Fibroblast of lung (primary cell): ENCODE measurements around the gene PSMD8.

Source experiments
- EZH2 ChIP-seq: IDR thresholded peaks from 2 replicates; pipeline ENCODE4 v1.5.1; 2012; ENCODE audit warnings: low read length, control low read depth, mild to moderate bottlenecking; ENCODE audit errors: missing control alignments
- TF ChIP-seq, protein P1 (sequence below), 2 donors: IDR thresholded peaks in 1 of 2; conservative IDR thresholded peaks in 1 of 2; 1 replicate in 1 of 2; 2 replicates in 1 of 2; pipeline ENCODE4 v1.5.1; 2011 to 2012; ENCODE audit warnings: low read length in 2 of 2, control low read depth in 1 of 2, inconsistent platforms in 1 of 2, low read depth in 1 of 2, mild to moderate bottlenecking in 1 of 2

DNA sequence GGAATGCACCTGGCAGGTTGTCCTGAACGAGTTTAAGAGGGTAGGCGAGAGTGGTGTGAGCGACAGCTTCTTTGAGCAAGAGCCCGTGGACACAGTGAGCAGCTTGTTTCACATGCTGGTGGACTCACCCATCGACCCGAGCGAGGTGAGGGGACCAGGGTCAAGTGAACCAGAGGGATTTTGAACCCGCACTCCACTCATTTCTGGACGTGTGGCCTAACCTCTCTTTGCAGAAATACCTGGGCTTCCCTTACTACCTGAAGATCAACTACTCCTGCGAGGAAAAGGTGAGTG, 37.1 kb upstream of the PSMD8 start:
- TF ChIP-seq, protein P1, sequence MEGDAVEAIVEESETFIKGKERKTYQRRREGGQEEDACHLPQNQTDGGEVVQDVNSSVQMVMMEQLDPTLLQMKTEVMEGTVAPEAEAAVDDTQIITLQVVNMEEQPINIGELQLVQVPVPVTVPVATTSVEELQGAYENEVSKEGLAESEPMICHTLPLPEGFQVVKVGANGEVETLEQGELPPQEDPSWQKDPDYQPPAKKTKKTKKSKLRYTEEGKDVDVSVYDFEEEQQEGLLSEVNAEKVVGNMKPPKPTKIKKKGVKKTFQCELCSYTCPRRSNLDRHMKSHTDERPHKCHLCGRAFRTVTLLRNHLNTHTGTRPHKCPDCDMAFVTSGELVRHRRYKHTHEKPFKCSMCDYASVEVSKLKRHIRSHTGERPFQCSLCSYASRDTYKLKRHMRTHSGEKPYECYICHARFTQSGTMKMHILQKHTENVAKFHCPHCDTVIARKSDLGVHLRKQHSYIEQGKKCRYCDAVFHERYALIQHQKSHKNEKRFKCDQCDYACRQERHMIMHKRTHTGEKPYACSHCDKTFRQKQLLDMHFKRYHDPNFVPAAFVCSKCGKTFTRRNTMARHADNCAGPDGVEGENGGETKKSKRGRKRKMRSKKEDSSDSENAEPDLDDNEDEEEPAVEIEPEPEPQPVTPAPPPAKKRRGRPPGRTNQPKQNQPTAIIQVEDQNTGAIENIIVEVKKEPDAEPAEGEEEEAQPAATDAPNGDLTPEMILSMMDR (conservative IDR thresholded peaks at IDR 0.05 in 1 of 2, IDR thresholded peaks at IDR 0.05 in 1 of 2; ENCODE audit: low read depth in 1 of 2, low read length in 2 of 2): no peak
- TF ChIP-seq EZH2: no peak
